ENCODE measurements around the gene ZFAND5.

The ZFAND5 gene

GRCh38 chr9:72364679-72365524 is at the start of gene ZFAND5:
Gene ZFAND5, minus strand, starts transcription at chr9:72365208. Its CDS starts 4,430 bp downstream, at chr9:72360778.
- DNase-seq (ENCODE audit: low spot score) = peak; percentile 94

GRCh38 chr9:72412483-72413040 is 47.6 kb upstream of the ZFAND5 start:
- DNase-seq (ENCODE audit: low spot score) = no peak

GRCh38 chr9:72410214-72410613 is 45.2 kb upstream of the ZFAND5 start:
- DNase-seq (ENCODE audit: low spot score) = no peak

GRCh38 chr9:72407114-72407513 is 42.1 kb upstream of the ZFAND5 start:
- DNase-seq (ENCODE audit: low spot score) = no peak

GRCh38 chr9:72402744-72403143 is 37.7 kb upstream of the ZFAND5 start:
- DNase-seq (ENCODE audit: low spot score) = no peak

GRCh38 chr9:72401396-72401795 is 36.4 kb upstream of the ZFAND5 start:
- no peak for DNase-seq (ENCODE audit: low spot score)

GRCh38 chr9:72400866-72401265 is 35.9 kb upstream of the ZFAND5 start:
- no peak for DNase-seq (ENCODE audit: low spot score)

- no peak for DNase-seq (ENCODE audit: low spot score)
Observed at GRCh38 chr9:72399391-72399790, 34.4 kb upstream of the ZFAND5 start.

GRCh38 chr9:72396247-72397091 is 31.5 kb upstream of the ZFAND5 start:
- no peak for DNase-seq (ENCODE audit: low spot score)

GRCh38 chr9:72394066-72394465 is 29.1 kb upstream of the ZFAND5 start:
- DNase-seq (ENCODE audit: low spot score) = no peak

GRCh38 chr9:72390907-72391306 is 25.9 kb upstream of the ZFAND5 start:
- DNase-seq (ENCODE audit: low spot score) = no peak

- no peak for DNase-seq (ENCODE audit: low spot score)
Observed at GRCh38 chr9:72386186-72386585, 21.2 kb upstream of the ZFAND5 start.

- no peak for DNase-seq (ENCODE audit: low spot score)
Observed at GRCh38 chr9:72384710-72385485, 19.9 kb upstream of the ZFAND5 start.

- no peak for DNase-seq (ENCODE audit: low spot score)
Observed at GRCh38 chr9:72383978-72384709, 19.1 kb upstream of the ZFAND5 start.

GRCh38 chr9:72382405-72382804 is 17.4 kb upstream of the ZFAND5 start:
- no peak for DNase-seq (ENCODE audit: low spot score)

GRCh38 chr9:72377041-72377440 is 12.0 kb upstream of the ZFAND5 start:
- no peak for DNase-seq (ENCODE audit: low spot score)

GRCh38 chr9:72371151-72371550 is 6.1 kb upstream of the ZFAND5 start:
- no peak for DNase-seq (ENCODE audit: low spot score)

- peak; percentile 68 for DNase-seq (ENCODE audit: low spot score)
Observed at GRCh38 chr9:72365525-72366256, 683 bp upstream of the ZFAND5 start.

GRCh38 chr9:72363908-72364678 is 915 bp downstream of the ZFAND5 start:
- DNase-seq (ENCODE audit: low spot score) = peak; percentile 62

- no peak for DNase-seq (ENCODE audit: low spot score)
Observed at GRCh38 chr9:72363236-72363635, 1.8 kb downstream of the ZFAND5 start.
